IPS-18c (cell line): ENCODE results near the gene OR2T5.
"Not testable (repeated sequence)": the region's sequence is repeated elsewhere in the genome, so short reads cannot be mapped to it uniquely, and the experiment has no call there.

ENCODE experiments used
- H3K4me3 ChIP-seq: 2 replicates; pipeline ENCODE4 v1.7.0; 2013; ENCODE audit warnings: low read depth, mild to moderate bottlenecking, low read length, moderate library complexity; ENCODE audit not compliant: insufficient read depth
- H3K9me3 ChIP-seq: one replicate; pipeline ENCODE4 v1.6.1; 2013; ENCODE audit warnings: mild to moderate bottlenecking, low read length, moderate library complexity; ENCODE audit not compliant: control insufficient read depth, insufficient read depth

The OR2T5 gene

GRCh38 chr1:248488289-248488688, at the start of gene OR2T5:
Gene OR2T5, plus strand, starts transcription at chr1:248488589. Its CDS starts 0 bp downstream, at chr1:248488589.
- H3K9me3 ChIP-seq, H3K4me3 ChIP-seq: not testable (repeated sequence)

DNA sequence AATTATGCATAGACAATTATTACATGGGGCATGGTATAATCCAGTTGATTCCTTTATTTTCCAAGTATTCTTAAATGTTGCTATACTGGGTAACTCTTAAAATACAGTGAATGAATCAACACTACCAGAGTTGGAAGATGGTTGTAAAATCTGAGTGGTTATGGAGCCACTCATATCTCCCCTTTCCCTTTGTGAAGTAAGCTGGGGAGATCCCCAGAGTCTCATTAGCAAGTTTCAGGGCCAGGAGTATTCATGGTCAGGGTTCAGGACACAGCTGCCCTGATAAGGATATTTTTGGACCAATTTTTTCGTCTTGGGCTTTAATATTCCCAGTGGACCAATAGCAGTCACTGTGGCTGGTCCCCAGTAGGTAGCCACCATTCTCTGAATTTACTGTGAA, 49.7 kb upstream of the OR2T5 start:
- H3K9me3 ChIP-seq, H3K4me3 ChIP-seq: not testable (repeated sequence)

- not testable (repeated sequence) for H3K9me3 ChIP-seq, H3K4me3 ChIP-seq
Measured at GRCh38 chr1:248439283-248439682, 49.1 kb upstream of the OR2T5 start.

GRCh38 chr1:248442500-248443277, 45.7 kb upstream of the OR2T5 start:
- not testable (repeated sequence) for H3K9me3 ChIP-seq

GRCh38 chr1:248444603-248445002, 43.8 kb upstream of the OR2T5 start:
- H3K9me3 ChIP-seq, H3K4me3 ChIP-seq: not testable (repeated sequence)

More at GRCh38 chr1:248442500-248443277, 45.7 kb upstream of the OR2T5 start:
- H3K4me3 ChIP-seq = not testable (repeated sequence)

- not testable (repeated sequence) for H3K4me3 ChIP-seq, H3K9me3 ChIP-seq
Measured at GRCh38 chr1:248445399-248445798, 43.0 kb upstream of the OR2T5 start, which contains the start of gene OR2T2. Gene OR2T2, plus strand, starts transcription at chr1:248445637. Its CDS starts 7,161 bp downstream, at chr1:248452798.

- not testable (repeated sequence) for H3K9me3 ChIP-seq, H3K4me3 ChIP-seq
Measured at GRCh38 chr1:248448409-248449074, 39.8 kb upstream of the OR2T5 start.

DNA sequence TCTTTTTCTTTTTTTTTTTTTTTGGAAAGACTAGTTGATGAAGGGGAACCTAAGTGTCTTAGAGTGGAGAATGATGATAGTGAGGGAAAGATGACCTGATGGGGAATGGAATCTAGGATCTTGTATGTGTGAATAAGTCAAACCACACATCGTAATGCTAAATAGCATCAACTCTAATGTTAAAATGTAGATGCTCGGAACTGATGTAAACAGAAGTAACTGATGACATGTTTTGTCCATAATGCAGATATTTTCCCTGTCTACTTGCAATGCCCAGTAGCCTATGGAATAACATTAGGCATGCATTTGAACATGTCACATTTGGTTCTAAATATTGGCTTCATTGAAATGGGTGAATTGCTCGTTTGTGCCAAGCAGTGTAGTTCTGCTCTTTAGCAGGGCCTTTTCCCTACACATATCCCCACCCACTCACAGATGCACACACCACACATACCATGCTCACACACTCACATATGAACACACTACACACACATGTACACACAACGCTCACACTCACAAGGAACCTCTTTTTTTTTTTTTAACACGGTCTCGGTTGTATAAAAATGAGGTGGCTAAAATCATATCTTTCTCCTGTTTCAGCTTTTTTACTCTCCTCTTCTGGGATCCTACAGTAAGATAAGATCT, 38.4 kb upstream of the OR2T5 start:
- H3K4me3 ChIP-seq, H3K9me3 ChIP-seq: not testable (repeated sequence)

- not testable (repeated sequence) for H3K9me3 ChIP-seq, H3K4me3 ChIP-seq
Measured at GRCh38 chr1:248450466-248451145, 37.8 kb upstream of the OR2T5 start.

DNA sequence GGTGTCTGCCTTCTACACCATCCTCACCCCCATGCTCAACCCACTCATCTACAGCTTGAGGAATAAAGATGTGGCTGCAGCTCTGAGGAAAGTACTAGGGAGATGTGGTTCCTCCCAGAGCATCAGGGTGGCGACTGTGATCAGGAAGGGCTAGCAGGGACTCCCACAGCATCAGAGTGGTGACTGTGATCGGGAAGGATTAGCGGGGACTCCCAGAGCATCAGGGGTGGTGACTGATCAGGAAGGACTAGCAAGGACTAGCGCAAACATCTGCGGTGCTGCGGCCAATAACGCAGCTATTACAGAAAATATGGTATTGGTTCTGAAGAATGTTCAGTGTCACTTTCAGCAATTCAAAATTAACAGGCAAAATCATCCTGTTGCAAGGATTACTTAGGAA, 34.8 kb upstream of the OR2T5 start:
- not testable (repeated sequence) for H3K9me3 ChIP-seq, H3K4me3 ChIP-seq

DNA sequence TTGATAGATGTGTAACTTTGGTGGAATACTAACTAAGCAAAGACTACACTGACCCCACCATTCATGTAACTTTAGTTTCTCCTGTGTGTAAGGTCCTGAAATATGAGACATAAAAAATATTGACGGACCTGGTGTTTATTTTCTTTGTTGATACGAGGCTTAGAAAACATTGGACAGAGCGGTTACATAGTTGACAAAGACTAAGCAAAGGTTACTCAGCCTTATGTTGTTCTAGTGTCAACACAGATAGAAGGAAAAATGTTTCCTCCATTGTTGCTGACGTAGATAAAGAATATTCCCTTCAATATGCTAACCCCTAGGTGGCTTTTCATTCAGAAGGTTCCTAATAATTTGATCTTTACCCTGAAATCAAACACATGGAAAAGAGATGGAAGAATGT, 33.3 kb upstream of the OR2T5 start:
- H3K4me3 ChIP-seq, H3K9me3 ChIP-seq: not testable (repeated sequence)

DNA sequence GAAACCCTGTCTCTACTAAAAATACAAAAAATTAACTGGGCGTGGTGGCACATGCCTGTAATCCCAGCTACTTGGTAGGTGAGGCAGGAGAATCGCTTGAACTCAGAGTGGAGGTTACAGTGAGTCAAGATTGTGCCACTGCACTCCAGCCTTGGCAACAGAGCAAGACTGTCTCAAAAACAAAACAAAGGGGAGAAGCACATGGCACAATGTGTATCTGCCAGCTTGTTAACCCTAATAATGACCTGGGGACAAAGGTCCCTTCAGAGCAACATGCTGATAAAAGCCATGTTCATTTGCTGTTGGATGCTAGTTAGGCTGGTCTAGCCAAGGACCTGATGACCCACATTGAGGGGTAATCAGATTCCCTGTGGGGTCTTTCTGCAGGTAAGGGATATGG, 31.8 kb upstream of the OR2T5 start:
- not testable (repeated sequence) for H3K9me3 ChIP-seq

DNA sequence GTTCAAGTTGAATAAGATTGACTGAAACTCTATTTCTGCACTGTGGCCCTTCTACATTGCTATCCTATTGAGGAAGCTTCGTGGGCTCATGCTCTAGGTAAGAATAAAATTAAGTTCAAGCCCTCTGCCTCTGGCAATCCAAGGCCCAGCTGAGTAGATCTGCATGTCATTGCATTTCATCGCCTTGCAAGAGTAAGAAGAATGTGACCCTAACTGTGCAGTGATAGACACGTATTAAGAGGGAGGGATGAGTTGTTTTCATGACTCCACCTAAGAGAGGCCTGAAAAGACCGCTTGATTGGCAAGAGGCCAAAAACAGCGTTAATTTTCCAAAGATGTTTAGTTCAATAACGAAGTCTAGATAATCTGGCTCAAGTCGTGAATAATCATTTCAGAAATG, 29.3 kb upstream of the OR2T5 start:
- H3K9me3 ChIP-seq, H3K4me3 ChIP-seq: not testable (repeated sequence)

More for the DNA sequence above, 31.8 kb upstream of the OR2T5 start:
- not testable (repeated sequence) for H3K4me3 ChIP-seq

GRCh38 chr1:248471154-248471553, 17.2 kb upstream of the OR2T5 start:
- peaks cover 2% of the 10 kb centered on the region for H3K9me3 ChIP-seq
- H3K4me3 ChIP-seq = no peak overlapping the region

DNA sequence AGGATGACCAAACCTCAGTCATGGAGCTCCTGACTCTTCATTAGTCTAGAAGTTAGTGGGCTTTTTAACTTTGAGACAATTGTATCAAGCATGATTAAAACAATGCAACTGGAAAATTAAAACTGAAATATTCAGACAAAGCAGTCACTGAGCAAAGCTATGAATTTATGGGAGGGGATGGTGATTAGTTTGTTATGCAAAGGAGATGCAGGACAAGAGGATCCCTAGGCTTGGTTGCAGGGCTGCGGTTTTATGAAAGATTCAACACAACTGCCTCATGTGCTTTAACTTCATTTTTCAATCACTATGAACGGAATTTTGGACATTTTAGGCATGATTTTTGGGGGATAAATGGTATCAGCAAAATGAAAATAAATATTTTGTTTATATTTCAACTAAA, 16.3 kb upstream of the OR2T5 start:
- H3K9me3 ChIP-seq, H3K4me3 ChIP-seq: not testable (repeated sequence)

DNA sequence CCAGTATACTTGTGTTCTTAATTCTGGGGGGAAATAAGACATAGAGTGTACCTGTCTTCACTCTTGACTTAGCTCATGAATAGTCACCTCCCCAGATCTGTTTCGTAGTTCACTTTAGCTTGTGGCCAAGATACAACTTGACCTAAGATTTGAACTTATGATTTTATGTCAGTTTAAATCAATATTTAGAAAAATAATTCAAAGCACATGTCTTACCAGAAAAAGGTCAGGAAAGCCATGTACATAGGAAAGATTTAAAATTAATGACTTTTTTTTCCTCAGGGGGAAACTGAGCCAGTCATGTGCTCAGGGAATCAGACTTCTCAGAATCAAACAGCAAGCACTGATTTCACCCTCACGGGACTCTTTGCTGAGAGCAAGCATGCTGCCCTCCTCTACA, 15.3 kb upstream of the OR2T5 start, which contains the start of gene OR2T3:
TSS of gene OR2T3 (plus strand) at position 301 of the 400 bp plus-strand sequence. CDS start at position 301, 0 bp downstream.
- not testable (repeated sequence) for H3K9me3 ChIP-seq, H3K4me3 ChIP-seq

- H3K9me3 ChIP-seq, H3K4me3 ChIP-seq: not testable (repeated sequence)
Measured at GRCh38 chr1:248475660-248476059, 12.7 kb upstream of the OR2T5 start.
